HG03045 (cell line): Measurements from ENCODE around the gene NPIPA1.
"Not testable (repeated sequence)": the region's sequence is repeated elsewhere in the genome, so short reads cannot be mapped to it uniquely, and the experiment has no call there.

Source experiments
- ATAC-seq: cut with Tn5 transposase; IDR thresholded peaks from one replicate; pipeline ENCODE4 v1.9.1; 2021; ENCODE audit warnings: mild to moderate bottlenecking, moderate library complexity; ENCODE audit not compliant: unreplicated experiment

The NPIPA1 gene

DNA sequence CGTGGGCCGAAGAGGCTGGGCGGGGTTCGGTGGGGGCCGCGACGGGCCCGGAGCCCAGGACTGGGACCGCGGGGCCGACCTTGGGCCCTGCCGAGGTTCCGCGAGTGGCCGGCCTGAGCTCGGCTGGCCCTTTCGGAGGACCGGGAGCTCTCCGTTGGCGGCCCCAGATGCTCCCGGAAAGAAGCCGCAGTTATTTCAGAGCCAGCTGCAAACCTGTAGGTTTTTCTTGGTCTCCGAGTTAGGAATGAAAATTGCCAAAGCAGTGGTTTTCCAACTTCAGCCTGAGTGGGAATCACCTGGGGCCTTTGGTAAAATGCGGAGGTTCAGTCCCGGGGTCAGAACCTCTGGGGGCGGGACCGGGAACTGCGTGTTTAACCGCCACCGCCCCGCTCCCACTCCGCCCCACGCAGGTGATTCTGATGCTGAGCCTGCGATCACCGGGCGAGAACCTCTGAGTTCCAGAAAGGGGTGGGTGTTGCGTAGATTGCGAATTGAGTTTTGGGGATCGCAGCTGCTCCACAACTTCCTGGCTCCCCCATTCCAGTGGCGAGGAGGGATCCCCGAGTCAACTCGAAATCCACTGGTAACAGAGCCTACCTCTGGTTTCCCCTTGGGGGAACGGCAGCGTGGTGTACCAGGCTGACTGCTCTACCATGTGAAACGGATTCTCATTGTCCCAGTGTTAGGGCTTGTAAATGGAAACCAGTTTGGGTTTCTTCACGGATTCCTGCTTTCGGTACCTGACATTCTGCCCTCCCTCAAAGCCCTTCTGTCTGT lies 38.4 kb downstream of the NPIPA1 start:
- not testable (repeated sequence) for ATAC-seq

DNA sequence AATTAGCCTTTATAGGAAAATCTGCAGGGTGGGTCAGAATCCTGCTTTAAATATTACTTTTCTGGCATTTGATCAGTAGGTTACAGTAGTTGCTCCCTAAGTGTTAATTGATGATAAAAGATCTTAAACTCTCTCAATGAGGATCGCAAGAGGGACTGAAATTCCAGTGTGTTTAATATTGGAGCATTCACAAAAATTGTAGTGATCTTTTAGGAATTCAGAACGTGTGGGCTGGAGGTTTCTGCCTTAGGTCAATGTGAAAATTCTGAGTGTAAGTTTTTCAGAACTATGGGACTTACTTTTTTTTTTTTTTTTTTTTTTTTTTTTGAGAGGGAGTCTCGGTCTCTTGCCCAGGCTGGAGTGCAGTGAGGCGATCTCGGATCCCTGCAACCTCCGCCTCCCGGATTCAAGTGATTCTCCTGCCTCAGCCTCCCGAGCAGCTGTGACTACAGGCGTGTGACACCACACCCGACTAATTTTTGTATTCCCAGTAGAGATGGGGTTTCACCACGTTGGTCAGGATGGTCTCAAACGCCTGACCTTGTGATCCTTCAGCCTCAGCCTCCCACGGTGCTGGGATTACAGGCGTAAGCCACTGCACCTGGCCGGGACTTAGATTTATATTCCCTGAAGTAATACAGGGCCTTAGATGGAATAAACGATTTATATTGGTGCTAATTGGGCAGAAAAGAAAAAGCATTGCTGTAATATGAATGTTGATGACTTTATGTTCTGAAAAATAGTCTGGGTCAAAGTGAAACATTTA lies 39.9 kb downstream of the NPIPA1 start:
- not testable (repeated sequence) for ATAC-seq

DNA sequence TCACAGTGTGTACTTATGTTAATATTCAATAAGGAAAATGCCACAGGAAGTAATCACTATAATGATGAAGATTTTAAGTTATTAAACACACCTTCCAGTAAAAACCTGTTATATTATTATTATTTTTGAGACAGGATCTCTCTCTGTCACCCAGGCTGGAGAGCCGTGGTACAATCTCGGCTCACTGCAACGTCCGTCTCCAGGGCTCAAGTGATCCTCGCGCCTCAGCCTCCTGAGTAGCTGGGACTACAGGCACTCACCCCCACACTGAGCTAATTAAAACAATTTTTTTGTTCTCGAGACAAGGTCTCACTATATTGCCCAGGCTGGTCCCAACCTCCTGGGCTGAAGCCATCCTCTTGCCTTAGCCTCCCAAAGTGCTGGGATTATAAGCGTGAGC lies 41.0 kb downstream of the NPIPA1 start:
- ATAC-seq, result not testable (repeated sequence)

DNA sequence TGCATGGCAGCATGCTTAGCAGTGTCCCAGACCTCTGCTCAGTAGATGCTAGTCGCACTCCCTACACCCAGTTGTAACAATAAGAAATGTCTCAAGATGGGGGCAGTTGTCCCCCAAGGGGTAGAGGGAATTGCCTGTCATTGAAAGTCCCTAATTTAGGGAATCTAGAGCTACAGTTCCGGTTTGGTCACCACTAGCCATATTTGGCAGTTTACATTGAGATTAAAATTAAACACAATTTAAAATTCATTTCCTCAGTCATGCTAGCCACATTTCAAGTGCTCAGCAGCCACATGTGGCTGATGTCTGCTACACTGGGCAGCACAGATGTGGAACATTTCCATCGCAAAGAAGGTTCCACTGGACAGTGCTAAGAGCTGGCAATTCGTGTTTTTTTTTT lies 41.7 kb downstream of the NPIPA1 start:
- not testable (repeated sequence) for ATAC-seq

DNA sequence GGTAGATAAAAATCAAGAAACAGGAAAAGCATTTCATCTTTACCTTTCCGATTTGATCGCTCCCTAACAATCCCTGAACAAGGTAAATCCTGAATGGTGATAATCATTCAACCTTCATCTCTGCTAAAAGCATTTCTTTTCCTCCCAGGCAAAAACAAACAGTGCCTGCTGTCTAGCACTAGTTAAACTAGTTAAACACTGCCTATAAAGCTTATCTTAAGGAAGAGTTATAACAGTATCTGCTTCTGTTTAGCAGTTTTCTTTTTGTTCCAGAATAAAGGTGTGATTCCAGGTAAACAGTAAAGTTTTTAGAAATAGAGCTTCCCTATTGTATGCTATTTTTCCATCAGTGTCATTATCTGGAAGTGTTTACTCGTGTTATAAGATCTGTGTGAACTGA lies 44.0 kb downstream of the NPIPA1 start:
- ATAC-seq, result not testable (repeated sequence)

DNA sequence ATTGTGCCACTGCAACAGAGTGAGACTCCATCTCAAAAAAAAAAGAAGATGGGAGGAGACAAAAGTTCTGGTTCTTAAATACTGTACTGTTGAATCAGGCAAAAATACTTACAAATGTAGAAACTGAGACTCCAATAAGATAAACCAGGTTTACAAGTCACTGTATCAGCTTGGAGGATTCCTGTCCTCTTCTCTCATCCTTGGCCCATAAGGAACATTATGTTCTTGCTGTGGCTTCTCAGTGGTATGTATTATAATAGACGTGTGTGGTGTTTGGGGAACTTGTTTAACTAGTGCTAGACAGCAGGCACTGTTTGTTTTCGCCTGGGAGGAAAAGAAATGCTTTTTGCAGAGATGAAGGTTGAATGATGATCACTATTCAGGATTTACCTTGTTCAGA lies 45.3 kb downstream of the NPIPA1 start:
- not testable (repeated sequence) for ATAC-seq

DNA sequence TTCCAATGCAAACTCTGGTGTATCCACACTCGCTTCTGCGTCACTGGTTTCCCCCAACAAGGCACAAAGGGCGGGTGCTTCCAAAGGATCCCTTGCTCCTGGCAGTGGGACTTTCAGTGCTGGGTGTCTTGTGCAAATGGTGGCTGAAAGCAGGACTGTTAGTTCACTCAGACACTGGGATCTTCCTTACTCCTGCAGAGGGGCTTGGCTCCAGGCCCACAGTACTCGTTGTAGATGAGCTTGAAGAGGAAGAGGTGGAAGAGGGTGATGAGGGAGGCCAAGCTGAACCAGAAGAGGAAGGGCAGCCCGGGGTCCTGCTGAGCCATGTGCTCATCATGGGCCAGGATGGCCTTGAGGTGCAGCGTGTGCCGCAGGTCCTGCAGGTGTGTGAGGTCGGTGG lies 50.8 kb downstream of the NPIPA1 start:
- not testable (repeated sequence) for ATAC-seq

DNA sequence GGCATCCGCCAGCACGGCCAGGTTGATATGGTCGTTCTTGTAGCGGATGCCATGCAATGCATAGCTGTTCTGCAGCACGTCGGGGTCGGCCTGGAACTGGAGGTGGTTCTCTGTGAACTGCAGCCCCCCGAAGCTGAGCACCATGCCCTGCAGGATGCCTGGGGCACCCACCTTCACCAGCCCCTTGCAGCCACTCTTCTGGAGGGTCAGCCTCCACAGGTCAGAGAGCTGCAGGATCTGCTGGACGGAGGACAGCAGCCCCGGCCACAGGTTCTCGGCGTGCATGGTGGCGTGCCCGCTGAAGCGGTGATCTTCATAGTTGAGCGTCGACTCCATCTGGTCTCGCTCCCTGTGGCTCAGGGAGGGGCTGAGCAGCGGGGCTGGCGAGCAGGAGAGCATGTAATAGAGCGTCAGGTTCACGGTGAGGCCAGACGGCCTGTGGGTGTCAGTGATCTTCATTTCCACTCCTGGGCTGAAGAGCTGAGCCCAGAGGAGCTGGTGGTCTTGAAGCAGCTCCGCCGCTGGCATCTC lies 51.5 kb downstream of the NPIPA1 start:
- ATAC-seq, result not testable (repeated sequence)

DNA sequence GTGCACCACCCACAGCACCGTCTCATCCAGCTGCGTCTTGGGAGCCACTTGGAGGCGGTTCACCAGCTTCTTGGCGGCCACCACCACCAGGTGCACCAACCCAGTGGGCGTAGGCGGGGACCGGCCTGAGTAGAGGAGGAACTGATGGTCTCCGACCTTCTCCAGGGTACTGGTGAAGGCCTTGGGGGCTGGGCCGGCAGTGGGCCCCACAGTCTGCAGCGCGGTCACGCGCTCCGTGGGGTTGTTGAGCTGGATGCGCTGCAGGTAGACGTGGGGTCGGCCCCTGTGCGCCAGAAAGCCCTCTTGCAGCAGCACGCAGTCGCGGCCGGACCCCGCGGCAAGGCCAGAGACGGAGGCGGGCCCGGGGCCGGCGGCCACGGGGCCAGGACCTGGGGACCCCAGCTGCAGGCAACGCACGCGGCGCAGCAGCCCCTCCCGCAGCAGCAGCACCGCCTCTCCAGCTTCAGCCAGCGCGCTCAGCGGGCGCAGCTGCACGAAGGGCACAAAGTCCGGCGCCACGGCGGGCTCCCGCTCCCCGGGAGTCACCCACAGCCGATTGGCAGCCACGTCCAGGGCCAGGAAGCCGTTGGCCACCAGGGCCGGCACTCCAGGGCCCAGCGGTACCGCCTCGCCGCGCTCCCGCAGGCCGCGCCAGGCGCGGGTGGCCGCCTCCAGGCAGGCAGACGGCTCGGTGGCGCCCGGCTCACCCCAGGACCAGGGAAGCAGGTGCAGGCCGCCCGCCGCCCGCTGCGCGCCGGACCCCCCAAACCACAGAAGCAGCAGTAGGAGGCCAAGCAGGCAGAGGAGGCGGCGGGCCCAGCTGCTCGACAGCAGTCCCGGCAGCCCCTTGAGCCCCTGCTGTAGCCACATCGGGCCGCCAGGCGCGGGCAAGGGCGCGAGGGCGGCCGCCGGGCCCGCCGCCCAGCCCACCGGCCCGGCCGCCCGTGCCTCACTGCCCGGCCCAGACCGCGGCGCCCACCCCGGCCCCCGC lies 52.3 kb downstream of the NPIPA1 start:
- ATAC-seq, result not testable (repeated sequence)

DNA sequence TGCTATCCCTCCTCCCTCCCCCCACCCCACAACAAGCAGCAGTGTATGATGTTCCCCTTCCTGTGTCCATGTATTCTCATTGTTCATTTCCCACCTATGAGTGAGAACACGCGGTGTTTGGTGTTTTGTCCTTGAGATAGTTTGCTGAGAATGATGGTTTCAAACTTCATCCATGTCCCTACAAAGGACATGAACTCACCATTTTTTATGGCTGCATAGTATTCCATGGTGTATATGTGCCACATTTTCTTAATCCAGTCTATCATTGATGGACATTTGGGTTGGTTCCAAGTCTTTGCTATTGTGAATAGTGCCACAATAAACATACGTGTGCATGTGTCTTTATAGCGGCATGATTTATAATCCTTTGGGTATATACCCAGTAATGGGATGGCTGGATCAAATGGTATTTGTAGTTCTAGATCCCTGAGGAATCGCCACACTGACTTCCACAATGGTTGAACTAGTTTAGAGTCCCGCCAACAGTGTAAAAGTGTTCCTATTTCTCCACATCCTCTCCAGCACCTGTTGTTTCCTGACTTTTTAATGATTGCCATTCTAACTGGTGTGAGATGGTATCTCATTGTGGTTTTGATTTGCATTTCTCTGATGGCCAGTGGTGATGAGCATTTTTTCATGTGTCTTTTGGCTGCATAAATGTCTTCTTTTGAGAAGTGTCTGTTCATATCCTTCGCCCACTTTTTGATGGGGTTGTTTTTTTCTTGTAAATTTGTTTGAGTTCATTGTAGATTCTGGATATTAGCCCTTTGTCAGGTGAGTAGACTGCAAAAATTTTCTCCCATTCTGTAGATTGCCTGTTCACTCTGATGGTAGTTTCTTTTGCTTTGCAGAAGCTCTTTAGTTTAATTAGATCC lies 56.3 kb downstream of the NPIPA1 start:
- not testable (repeated sequence) for ATAC-seq

DNA sequence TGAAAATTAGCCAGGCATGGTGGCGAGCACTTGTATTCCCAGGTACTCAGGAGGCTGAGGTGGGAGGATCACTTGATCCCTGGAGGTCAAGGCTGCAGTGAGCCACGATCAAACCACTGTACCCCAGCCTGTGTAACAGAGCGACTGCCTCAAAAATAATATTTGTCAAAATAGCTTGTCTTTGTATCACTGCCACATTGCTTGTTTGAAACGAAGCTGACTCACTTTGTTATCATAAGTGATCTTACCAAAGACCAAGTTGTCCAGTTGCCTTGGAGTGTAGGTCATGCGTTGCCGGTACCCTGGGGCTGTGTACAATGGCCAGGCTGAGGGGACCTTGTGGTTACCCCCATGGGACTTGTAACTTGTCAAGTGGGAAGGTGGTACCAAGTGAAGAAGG lies 59.5 kb downstream of the NPIPA1 start:
- not testable (repeated sequence) for ATAC-seq

DNA sequence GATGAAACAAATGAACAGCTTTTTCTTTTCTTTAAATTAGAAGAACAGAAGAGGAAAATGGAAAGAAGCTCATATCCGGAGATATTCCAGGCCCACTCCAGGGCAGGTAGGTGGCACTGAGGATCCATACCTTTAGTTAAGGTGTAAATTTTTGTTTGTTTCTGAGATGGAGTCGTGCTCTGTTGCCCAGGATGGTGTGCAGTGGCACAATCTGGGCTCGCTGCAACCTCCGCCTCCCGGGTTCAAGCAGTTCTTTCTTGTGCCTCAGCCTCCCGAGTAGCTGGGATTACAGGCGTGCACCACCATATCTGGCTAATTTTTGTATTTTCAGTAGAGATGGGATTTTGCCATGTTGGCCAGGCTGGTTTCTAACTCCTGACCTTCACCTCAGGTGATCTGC lies 61.1 kb downstream of the NPIPA1 start:
- not testable (repeated sequence) for ATAC-seq

DNA sequence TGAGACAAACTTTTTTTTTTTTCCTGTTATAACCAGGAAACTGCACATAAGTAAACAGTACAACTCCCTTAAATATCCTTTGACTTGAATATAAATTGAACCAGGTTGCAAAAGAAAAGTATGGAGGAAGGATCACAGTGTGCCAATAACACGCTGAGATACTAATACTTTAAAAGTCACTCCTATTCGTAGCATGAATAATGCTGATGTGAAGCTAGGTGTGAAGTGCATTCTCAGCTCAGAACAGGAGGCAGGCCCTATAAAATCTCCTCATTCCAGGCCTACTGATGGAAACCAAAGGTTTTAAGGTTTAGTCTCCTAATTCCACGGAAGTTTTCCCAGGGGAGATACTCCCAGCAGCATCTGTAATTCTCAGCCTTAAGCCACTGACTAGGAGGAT lies 62.6 kb downstream of the NPIPA1 start:
- ATAC-seq, result not testable (repeated sequence)
